ENCODE data around the gene MAST2.
"Not testable (repeated sequence)": the region's sequence is repeated elsewhere in the genome, so short reads cannot be mapped to it uniquely, and the experiment has no call there.

MAST2 gene

DNA sequence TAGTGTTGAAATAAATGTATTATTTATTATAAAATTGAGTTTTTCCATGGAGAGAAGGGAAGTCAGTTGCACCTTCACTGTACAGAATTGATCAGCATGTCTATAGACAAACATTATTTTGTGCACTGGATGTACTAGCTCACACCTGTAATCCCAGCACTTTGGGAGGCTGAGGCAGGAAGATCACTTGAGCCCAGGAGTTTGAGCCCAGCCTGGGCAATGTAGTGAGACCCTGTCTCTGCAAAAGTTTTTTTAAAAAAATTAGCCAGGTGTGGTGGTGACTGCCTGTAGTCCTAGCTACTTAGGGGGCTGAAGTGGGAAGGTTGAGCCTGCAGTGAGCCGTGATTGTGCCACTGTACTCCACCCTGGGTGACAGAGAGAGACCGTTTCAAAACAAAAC is 87.7 kb downstream of the MAST2 start:
- no peak for DNase-seq (ENCODE audit: low read depth in 1 of 2, low spot score in 1 of 2)

DNA sequence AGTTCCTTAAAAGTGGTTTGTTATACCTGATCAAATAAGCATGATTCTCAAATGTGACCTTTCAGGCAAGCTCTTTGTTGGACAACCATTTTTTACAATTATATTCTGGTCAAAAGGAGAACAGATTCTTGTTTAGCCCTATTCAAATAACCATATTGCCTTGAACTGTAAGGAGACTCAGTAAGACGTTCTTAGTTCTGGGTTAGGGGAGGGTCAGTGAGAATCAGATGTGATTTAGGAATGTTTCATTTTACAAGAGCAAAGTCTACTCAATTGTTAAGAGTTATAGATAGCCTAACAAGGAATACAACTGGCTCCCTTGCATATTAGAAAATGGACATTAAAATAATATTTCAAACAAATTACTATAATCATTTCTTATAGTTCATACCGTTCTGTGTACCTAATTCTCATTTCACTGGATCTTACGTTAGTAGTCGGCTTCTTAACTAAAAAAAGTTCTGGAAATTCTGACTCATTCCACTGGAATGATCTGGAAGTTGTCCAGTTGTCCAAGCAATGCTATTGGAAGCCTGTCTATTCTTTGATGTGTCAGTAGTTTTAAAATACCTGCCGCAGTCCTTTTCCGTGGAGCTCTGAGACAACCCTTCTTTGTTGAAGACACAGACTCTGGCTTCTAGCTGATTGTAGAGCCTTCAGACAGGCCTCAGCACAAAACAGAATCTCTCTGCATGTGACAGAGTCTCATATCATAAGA is 88.8 kb downstream of the MAST2 start:
- no peak for DNase-seq (ENCODE audit: low read depth in 1 of 2, low spot score in 1 of 2)

DNA sequence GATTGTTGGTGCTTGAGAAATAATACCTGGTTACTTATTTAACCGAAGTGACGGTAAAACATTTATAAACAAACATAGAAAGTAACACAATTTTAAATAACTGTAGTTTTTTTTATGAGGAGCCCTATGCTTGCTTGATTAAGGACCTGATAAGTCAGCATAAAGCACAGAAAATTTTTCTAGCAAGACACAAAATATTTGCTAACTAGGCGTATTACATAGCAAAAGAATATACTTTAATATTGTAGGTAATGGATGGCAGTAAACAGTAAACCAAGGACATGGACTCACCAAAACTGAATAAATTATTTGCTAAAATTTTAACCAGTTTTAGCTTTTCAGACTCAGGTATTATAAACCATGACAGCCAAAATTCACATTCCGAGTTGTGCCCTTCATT is 90.9 kb downstream of the MAST2 start:
- DNase-seq (ENCODE audit: low read depth in 1 of 2, low spot score in 1 of 2) = no peak

DNA sequence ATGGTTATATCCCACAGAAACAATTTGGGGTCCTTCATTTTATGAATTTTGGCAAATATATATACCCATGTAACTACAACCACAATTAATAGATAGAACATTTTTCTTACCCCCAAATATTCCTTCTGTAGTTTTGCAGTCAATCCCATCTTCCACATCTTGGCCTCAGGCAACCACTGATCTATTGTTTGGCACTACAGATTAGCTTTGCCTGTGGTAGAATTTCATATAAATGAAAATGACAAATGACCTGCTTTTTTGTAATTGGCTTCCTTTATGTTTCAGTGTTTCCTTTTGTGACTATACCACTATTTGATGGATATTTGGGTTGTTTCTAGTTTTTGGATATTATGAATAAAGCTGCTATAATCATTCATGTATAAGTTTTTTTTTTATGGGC is 91.5 kb downstream of the MAST2 start:
- DNase-seq (ENCODE audit: low read depth in 1 of 2, low spot score in 1 of 2) = no peak

DNA sequence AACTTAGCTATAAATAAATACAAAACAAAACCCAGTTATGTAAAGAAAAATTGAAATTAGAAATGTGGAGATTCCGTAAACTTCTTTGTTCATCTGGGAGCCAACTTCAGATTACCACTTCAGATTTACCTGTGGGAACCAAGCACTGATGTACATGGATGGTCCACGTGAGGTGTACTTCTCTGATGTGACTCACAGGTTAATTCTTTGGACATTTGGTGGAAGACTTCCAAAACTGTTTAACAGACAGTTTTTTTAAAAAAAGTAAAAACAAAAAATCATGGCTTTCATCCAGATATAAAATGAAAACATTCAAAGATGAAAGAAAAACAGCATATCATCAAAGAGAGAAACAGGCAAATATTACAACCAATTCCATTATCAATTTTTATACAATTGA is 92.0 kb downstream of the MAST2 start:
- DNase-seq (ENCODE audit: low read depth in 1 of 2, low spot score in 1 of 2) = no peak

DNA sequence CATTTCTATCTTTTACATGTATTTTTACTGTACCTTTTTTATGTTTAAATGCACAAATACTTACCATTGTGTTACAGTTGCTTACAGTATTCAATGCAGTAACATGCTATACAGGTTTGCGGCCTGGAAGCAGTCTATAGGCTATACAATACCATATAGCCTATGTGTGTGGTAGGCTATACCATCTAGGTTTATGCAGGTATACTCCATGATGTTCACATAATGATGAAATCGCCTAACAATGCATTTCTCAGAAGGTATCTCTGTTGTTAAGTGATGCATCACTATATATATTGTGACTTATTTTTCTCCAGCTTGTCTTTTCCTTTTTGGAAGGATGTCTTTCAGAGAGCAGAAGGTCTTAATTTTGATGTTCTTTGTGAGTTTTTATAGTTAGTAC is 103.5 kb downstream of the MAST2 start:
- DNase-seq (ENCODE audit: low read depth in 1 of 2, low spot score in 1 of 2) = no peak

DNA sequence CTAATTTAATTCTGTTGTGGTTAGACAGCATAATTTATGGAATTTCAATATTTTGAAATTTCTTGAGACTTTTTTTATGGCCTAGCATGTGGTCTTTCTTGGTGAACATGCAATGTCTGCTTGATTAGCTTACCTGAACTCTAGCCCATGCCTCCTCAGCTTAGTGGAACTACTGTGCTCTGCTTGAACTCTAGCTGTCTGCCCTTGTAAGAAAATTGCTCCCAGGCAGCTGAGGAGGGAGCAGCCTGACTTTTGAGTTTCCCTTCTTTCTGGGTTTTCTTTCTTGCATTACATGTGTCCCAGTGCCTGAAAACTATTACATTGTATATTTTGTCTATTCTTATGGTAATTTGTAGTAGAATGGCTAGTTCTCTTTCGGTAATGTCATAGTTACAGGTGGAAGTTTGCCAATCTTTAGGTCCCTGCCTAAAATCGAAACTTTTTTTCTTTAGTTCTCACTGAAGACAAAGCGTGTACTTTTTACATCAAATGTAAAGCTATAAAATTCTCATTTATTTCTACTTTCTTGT is 105.3 kb downstream of the MAST2 start:
- no peak for DNase-seq (ENCODE audit: low read depth in 1 of 2, low spot score in 1 of 2)

DNA sequence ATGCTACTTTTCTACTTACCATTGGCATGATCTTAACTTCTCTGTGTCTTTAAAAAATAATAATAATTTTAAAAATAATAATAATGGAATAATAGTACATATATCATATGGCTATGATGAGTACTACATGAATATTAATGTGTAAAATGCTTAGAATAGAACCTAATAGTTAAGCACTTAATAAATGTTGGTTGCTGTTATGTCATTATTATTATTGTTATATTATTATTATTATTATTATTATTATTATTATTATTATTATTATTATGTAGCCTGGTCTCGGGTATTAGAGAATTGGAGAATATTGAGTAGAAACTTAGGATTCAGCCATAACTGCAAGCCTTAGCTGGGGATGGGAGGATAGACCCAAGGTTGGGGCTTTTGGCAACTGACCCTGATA is 108.2 kb downstream of the MAST2 start:
- no peak for DNase-seq (ENCODE audit: low read depth in 1 of 2, low spot score in 1 of 2)

DNA sequence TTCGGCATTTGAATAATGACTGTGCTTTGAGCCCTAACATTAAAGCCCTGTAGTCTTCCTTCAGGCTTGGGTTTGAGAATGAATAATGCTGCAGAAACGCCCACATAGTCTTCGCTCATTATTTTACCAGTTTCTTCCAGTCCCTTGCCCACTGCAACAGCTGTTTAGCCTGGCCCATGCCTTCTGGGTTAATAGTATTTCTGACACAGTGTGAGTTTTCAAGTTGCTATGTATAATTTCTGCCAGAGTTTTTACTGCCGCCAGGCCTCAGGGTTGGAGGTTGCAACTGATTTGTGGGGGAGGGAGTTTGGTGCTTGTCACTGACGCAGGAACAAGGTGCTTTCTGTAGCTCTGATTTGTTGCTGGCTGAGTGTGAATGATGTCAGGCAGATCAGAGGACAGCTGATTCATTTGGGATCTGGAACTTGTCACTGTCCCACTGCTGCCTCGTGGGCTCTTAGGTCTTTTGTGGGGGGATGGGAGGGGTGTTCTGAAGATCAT is 109.8 kb downstream of the MAST2 start:
- no peak for DNase-seq (ENCODE audit: low read depth in 1 of 2, low spot score in 1 of 2)

DNA sequence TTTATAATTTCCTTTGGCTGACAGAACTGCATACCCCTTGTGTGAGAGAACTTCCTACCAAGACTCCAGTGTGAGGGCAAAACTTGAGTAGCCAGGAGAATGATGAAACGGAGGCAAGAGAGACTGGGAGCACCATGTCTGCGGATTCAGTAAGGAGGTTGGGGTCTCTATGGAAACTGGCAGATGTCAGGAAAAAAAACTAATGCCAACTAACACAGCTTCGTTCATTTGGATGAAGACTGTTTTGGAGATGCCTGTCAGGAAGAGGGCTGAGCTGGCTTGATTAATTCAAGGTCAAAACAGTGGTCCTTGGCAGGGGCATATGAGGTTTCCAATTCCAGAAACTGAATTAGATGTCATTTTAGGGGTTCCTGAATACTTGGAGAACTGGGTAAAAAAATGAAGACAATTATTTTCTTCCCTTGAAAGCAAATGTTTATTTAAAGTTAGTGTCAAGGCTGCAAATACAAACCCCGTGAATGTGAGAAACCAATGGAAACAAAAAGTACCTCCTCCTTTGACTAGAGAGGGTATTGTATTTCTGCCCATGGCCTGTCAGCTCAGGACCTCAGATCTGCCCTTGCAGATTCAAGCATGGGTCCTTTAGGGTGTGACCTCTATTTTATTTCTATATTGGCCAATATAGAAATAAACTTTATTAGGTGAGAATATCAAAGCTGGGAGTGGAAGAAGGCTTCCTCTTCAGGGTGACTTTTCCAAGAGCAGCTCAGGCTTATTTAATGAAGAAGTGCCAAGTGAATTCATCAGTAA is 110.5 kb downstream of the MAST2 start:
- DNase-seq (ENCODE audit: low read depth in 1 of 2, low spot score in 1 of 2) = no peak

DNA sequence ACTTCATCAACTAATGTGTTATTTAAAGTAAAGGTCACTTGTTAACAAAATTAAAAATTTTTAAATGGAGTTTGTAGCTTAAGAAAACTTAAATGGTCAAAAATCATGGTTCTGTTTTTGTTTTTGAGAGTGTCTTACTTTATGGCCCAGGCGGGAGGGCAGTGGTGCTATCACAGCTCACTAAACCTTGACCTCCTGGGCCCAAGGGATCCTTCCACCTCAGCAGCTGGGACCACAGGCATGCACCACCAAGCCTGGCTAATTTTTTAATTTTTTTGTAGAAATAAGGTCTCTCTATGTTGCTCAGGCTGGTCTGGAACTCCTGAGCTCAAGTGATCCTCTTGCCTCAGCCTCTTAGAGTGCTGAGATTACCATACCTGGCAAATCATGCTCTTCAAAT is 111.4 kb downstream of the MAST2 start:
- no peak for DNase-seq (ENCODE audit: low read depth in 1 of 2, low spot score in 1 of 2)

DNA sequence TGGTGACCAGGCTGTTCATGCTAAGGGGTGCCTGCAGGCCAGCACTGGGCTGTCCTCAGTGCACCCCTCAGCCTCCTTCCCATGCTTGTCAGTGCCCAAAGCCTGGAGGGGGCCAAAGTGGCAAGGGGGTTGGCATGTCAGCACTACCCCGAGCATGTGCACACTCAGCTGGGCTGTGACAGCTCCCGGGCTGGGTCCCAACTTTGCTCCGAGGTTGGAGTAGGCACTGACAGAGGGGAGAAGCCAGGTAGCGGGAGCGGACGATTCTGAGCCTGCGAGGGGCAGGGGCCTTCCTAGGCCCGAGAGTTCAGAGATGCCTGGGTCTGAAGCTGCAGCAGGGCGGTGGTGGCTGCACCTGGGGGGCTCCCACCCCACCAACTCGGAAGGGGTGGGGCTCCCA is 119.0 kb downstream of the MAST2 start:
- no peak for DNase-seq (ENCODE audit: low read depth in 1 of 2, low spot score in 1 of 2)

DNA sequence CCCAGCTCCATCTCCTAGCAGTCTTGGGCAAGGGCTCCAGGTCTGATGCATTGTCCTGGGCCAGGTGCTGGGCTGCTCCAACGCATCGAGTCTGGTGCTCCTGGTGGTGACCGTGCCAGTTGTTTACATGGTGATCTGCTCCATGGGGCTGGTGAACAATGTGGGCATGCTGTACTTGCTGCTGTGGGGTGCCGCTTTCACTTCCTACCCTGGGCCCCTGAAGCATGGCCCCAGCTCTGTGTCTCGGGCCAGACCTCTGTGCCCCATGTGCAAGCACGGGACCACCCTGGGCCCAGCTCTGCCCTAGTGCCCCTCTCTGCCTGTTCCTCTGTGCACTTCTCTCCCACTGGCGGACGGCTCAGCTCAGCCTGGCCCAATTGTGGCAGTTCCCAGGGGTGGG is 119.4 kb downstream of the MAST2 start:
- no peak for DNase-seq (ENCODE audit: low read depth in 1 of 2, low spot score in 1 of 2)

DNA sequence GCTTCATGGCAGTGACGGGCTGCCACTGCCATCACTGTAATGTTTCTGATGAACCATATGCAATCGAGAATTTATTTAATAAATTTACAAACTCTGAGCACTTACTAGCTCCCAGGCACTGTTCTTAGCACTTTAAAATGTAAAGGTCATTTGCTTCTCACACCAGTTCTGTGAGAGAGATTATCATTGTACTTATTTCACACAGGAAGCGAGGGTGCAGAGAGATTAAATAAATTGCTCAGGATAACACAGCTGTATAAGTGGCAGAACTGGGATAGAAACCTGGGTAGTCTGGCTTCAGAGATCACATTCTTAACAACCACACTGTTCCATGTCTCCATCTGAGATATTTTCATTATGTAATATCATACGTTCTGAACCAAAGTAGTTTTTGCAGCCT is 119.9 kb downstream of the MAST2 start:
- no peak for DNase-seq (ENCODE audit: low read depth in 1 of 2, low spot score in 1 of 2)

DNA sequence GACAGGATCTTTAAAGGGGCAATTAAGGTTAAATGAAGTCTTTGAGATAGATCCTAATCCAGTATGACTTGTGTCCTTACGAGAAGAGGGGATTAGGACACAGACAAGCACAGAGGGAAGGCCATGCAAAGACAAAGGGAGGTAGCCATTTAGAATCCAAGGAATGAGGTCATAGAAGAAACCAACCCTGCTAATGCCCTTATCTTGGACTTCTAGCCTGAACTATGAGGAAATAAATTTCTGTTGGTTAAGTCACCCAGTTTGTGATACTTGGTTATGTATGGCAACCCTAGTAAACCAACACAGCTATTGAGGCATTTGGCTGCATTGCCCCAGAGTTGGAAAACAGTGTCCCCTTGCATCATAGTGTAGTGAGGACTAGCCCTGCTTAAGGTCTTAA is 121.3 kb downstream of the MAST2 start:
- no peak for DNase-seq (ENCODE audit: low read depth in 1 of 2, low spot score in 1 of 2)

DNA sequence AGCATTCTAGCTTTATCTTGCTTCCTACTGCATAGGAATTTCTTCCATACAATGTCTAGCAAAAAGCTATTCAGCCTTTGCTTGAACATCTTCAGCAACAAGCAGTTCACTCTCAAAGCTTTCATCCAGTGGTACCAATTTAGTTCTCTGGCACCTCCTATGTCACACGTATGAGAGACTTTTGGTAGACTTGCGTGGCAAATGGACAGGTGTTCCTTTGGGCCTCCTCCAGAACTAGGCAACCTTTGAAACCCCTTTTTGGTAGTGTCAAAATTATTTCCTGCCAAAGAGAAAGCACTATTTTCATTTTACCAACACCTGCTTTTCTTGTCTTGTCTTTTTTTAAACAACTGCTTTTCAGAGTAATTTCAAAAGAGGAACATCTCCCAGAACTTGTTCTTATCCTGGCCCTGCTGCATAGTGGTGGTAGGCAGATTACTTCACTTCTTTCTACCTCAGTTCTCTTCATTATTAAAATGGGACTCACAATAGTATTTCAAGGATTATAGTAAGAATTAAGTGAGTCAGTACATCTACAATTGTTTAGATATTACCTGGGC is 122.4 kb downstream of the MAST2 start:
- DNase-seq (ENCODE audit: low read depth in 1 of 2, low spot score in 1 of 2) = no peak

DNA sequence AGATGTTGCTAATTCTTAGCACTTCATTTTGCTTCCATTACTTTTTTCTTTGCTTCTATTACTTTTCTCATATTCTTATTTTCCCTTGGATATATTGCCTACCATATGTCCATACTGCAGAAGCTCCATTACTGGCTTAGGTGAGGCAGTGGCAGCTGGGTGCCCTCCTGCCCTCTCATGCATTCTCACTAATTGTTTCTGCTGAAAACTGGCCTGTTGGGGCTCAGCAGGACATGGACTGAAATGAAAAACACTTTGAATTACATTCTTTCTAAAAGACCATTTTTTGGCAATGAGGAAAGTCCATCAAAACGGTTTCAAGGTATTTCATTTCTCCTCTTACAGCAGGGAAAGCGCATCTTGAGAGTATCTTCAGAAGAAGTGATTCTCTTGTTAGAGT is 122.9 kb downstream of the MAST2 start:
- no peak for DNase-seq (ENCODE audit: low read depth in 1 of 2, low spot score in 1 of 2)

DNA sequence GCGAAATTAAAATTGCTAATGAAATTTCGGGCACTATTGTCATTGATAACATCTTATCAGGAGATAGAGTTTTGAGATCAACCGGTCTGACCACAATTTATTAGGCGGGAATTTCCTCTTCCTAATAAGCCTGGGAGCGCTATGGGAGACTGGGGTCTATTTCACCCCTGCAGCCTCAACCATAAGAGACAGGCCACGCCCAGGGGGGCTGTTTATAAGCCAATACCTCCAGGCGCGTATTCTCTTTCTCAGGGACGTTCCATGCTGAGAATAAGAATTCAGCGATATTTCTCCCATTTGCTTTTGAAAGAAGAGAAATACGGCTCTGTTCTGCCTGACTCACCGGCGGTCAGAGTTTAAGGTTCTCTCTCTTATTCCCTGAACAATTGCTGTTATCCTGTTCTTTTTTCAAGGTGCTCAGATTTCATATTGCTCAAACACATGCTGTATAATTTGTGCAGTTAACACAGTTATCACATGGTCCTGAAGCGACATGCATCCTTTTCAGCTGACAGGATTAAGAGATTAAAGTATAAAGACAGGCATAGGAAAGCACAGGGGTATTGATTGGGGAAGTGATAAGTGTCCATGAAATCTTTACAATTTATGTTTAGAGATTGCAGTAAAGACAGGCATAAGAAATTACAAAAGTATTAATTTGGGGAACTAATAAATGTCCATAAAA is 124.0 kb downstream of the MAST2 start:
- not testable (repeated sequence) for DNase-seq (ENCODE audit: low read depth in 1 of 2, low spot score in 1 of 2)

DNA sequence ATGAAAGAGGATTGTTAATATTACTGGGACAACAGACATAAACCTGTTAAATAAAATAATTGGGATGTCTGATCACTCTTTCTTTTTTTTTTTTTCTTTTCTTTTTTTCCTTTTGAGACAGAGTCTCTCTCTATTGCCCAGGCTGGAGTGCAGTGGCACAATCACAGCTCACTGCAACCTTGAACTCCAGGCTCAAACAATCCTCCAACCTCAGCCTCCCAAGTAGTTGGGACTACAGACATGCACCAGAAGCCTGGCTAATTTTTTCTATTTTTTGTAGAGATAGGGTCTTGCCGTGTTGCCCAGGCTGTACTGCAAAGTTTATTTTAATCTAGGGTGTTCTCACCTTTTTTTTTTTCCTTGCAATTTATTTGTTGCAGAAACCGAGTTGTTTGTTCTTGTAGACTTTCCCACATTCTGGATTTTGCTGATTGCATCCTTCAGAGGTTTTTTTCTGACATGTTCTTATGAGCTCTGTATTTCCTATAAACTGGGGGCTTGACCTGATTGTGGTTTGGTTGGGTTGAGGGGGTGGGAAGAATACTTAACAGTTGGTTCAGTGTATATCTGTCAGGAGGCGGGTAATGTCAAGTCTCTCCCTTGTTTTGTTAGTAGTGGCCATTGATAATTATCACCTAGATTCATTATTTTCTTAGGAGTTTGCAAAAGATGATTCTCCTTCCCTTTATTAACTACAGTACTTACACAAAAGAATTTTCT is 125.2 kb downstream of the MAST2 start:
- DNase-seq (ENCODE audit: low read depth in 1 of 2, low spot score in 1 of 2) = no peak

DNA sequence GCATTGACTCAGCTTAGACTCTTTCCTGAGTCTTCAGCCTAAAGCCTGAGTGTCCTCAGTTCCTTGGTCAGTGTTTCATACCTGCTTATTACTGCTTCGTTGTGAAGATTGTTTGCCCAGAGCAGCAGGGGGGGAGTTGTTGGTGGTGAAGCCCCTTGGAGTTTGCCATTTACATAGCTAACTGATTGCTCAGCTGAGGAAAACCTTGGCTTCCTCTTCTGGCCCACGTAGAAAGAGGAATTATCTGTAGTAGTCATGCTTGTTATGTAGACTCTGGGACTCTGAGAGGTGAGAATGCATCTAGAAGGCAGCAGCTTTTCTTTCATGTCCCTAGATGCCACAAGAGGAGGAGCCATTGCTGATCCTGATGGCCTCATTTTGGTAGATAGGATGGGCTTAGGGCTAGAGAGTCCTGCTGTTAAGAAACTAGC is 125.9 kb downstream of the MAST2 start:
- no peak for DNase-seq (ENCODE audit: low read depth in 1 of 2, low spot score in 1 of 2)

Measured in stimulated activated CD4-positive, alpha-beta T cell treated with anti-CD3 and anti-CD28 coated beads, Interleukin-15, amount 100 ng/mL, for 1 hour (primary cell).